ENCODE measurements around the gene CACNG1. TPM values are rescaled to one million over a fixed set of nuclear protein-coding genes. Genes with fewer than 3 reads are reported as not detected.

CACNG1 gene
- polyA plus RNA-seq, 1 of the 3 experiments (the other 2 are of a cell fraction): not detected

GRCh38 chr17:67019809-67020208 lies 24.5 kb upstream of the CACNG1 start:
- Histone ChIP-seq H3K4me3 (ENCODE audit: low read depth in 2 of 2, low read length in 1 of 2) (no peak overlapping the region), H3K9ac (no peak overlapping the region), H4K20me1 (ENCODE audit: insufficient read depth) (no peaks in the 10 kb centered on the region), H2AFZ (ENCODE audit: low read depth) (no peak overlapping the region), H3K79me2 (ENCODE audit: insufficient read depth) (no peaks in the 10 kb centered on the region), H3K27ac (ENCODE audit: low read depth in 2 of 2, low read length in 1 of 2) (peak overlapping the region in 1 of 2 experiments; percentile 99; a peak in 2 of 4 replicates), H3K4me2 (no peak overlapping the region), H3K9me2 (no peaks in the 10 kb centered on the region), H3K4me1 (ENCODE audit: control insufficient read depth in 1 of 2, insufficient read depth in 2 of 2, low read depth in 1 of 2, low read length in 1 of 2) (peaks cover 0 to 77% of the 10 kb centered on the region in 2 experiments; a peak in 2 of 4 replicates), H3K9me3 (no peaks in the 10 kb centered on the region), H3F3A (replicated peaks; ENCODE audit: insufficient read depth) (no peaks in the 10 kb centered on the region), H3K36me3 (replicated peaks in 1 of 2; ENCODE audit: control insufficient read depth in 1 of 2, insufficient read depth in 2 of 2, low read length in 1 of 2) (no peaks in the 10 kb centered on the region), H3K27me3 (ENCODE audit: insufficient read depth) (no peaks in the 10 kb centered on the region)
- POLR2A ChIA-PET: interaction anchor here (0.6 to 5.5 kb wide), 20 partner anchors 11 to 201 kb away, joined by 3 to 125 read pairs (median 6); partner anchors contain the start of gene CACNG4
- CTCF ChIA-PET: interaction anchor here (0.6 to 4.7 kb wide), 17 partner anchors 42 to 141 kb away, joined by 3 to 39 read pairs (median 5); no protein-coding TSS in a partner anchor
- no peak for TF ChIP-seq RXRA (IDR thresholded peaks at IDR 0.05; ENCODE audit: borderline replicate concordance, low read depth)
- TF ChIP-seq TAF1 (IDR thresholded peaks at IDR 0.05; ENCODE audit: borderline replicate concordance, low read depth, low read length): no peak
- TF ChIP-seq USF2 (IDR thresholded peaks at IDR 0.05; ENCODE audit: borderline replicate concordance, low read depth, low read length): no peak
- TF ChIP-seq RAD21 (IDR thresholded peaks at IDR 0.05; ENCODE audit: low read length): no peak
- TF ChIP-seq CTCF (IDR thresholded peaks at IDR 0.05): no peak
- no peak for TF ChIP-seq FOXJ3 (CRISPR knock-in tag; IDR thresholded peaks at IDR 0.05)
- no peak for TF ChIP-seq ZBTB33 (IDR thresholded peaks at IDR 0.05; ENCODE audit: borderline replicate concordance, low read depth)
- TF ChIP-seq TEAD4 (IDR thresholded peaks at IDR 0.05; ENCODE audit: borderline replicate concordance, insufficient read depth): no peak
- no peak for TF ChIP-seq NFIC (IDR thresholded peaks at IDR 0.05; ENCODE audit: borderline replicate concordance)
- no peak for TF ChIP-seq MAX (IDR thresholded peaks at IDR 0.05; ENCODE audit: low read depth)
- no peak for TF ChIP-seq EZH2phosphoT487 (IDR thresholded peaks at IDR 0.05; ENCODE audit: borderline replicate concordance, low read depth)
- no peak for TF ChIP-seq IRF3 (IDR thresholded peaks at IDR 0.05; ENCODE audit: low read depth, low read length)
- TF ChIP-seq ELF1 (IDR thresholded peaks at IDR 0.05): no peak
- no peak for TF ChIP-seq JUND (IDR thresholded peaks at IDR 0.05)
- TF ChIP-seq PBX3 (IDR thresholded peaks at IDR 0.05): no peak
- no peak for TF ChIP-seq POLR2AphosphoS5 (IDR thresholded peaks at IDR 0.05; ENCODE audit: low read depth, low read length)
- TF ChIP-seq GATA2 (CRISPR knock-in tag; IDR thresholded peaks at IDR 0.05): no peak
- no peak for TF ChIP-seq RCOR1 (IDR thresholded peaks at IDR 0.05; ENCODE audit: low read length)
- no peak for DNase-seq
- WGBS (ENCODE audit: low lambda C conversion rate): 75% methylated on average over 8 of the region's 8 CpGs
